Right cardiac atrium (tissue), 5 donors: Measurements from ENCODE around the gene USP1. TPM values are rescaled to one million over a fixed set of nuclear protein-coding genes. Genes with fewer than 3 reads are reported as not detected.

Source experiments
- ATAC-seq, 2 donors: fragments of 200-7000 bp; cut with Tn5 transposase; one replicate each; pipeline versions ENCODE4 v1.8.0 to v1.9.1; 2020; ENCODE audit warnings: moderate library complexity in 2 of 2, mild to moderate bottlenecking in 1 of 2
- DNase-seq, 3 donors: peaks; one replicate each; pipeline ENCODE4 v3.0.0-alpha.2; 2020
- H3K27ac ChIP-seq: one replicate; pipeline ENCODE4 v1.5.1; 2013; ENCODE audit warnings: mild to moderate bottlenecking, low read length, control low read depth, moderate library complexity
- H3K27me3 ChIP-seq: one replicate; pipeline ENCODE4 v1.6.1; 2013; ENCODE audit not compliant: control insufficient read depth, insufficient read depth
- H3K4me1 ChIP-seq: one replicate; pipeline ENCODE4 v1.6.1; 2013; ENCODE audit warnings: low read length; ENCODE audit not compliant: control insufficient read depth, insufficient read depth
- H3K4me3 ChIP-seq: one replicate; pipeline ENCODE4 v1.5.1; 2013; ENCODE audit warnings: low read length, control low read depth
- H3K9me3 ChIP-seq: one replicate; pipeline ENCODE4 v1.6.1; 2013; ENCODE audit warnings: low read length; ENCODE audit not compliant: control insufficient read depth
- WGBS: extraction: QIAGEN DNeasy Blood & Tissue Kit; methylation state at CpG from one replicate; pipeline ENCODE4 v1.1.7; 2013; 5-methylcytosine and 5-hydroxymethylcytosine counted together
- intact Hi-C, 4 donors: fragments of 100-400 bp; cut with DNase I; formaldehyde crosslinking; loops; one replicate each; pipeline versions ENCODE4 v1.11.0 to v1.14.0; 2022 to 2023
- polyA plus RNA-seq: library from polyadenylated mRNA; stranded (reverse); fragments of 200-250 nt; gene quantifications from one replicate; pipeline ENCODE4 v1.2.3, GENCODE V29; 2013
- total RNA-seq, 4 donors: library from RNA; stranded (reverse); fragmentation: NEBNext Ultra II Directional; extraction: Animal tissue kit (Norgen Biotek cat#: 25700); gene quantifications; one replicate each; pipeline ENCODE4 v1.2.1, GENCODE V29; 2021
- donor health status: healthy with polysubstance abuse.
- donor health status: DM: no; HTN: yes; CAD: no.
- donor health status: DM: no; HTN: no; CAD: no.
- donor health status: DM: no; HTN: yes; CAD: no; lungs with severe emphysema.
- donor health status: DM: yes; HTN: yes; CAD: no.

USP1 gene
- total and polyA plus RNA-seq, 5 donors, result 7.3 to 17.8 (median 17.0) TPM

DNA sequence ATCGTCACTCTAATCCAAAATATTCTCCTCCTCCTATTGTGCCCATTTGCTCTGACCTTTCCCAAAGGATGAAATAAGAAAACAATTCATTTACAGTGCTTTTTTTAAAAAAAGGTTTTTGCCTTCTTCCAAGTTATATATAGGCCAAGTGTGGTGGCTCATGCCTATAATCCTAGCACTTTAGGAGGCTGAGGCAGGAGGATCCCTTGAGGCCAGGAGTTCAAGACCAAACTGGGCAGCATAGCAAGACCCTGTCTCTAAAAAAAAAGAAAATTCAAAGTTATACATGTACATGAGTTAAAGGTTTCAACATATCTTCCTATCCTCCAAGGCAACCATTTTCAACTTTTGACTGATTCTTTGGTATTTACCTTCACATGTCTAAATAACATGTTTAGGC is 10.1 kb upstream of the USP1 start:
- H3K27ac ChIP-seq, result no peak overlapping the region
- ATAC-seq (no peak), DNase-seq (no peak)
- intact Hi-C loops, result no loop called here
- no peaks in the 10 kb centered on the region for H3K27me3 ChIP-seq
- H3K4me1 ChIP-seq, result no peaks in the 10 kb centered on the region
- H3K9me3 ChIP-seq, result no peaks in the 10 kb centered on the region
- 78% methylated on average over 1 of the region's 1 CpG for WGBS
- H3K4me3 ChIP-seq, result no peak overlapping the region

DNA sequence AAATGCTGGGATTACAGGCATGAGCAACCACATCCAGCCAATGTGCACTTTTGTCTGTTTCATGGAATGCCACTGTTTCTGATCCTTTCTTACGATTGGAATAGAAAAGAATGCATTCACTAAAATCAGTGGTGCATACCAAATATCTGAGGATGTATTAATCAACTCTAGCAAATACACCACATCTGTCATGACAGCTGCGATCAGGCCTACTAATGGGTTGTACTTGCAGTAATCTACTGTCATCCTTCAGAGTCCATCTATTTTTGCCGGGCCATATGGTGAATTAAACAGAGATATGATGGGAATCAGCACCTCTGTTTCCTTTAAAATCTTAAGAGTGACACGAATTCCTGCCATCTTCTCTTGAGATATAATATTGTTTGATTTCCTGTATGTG is 8.5 kb upstream of the USP1 start:
- H3K4me3 ChIP-seq, result no peak overlapping the region
- H3K27ac ChIP-seq, result no peak overlapping the region
- intact Hi-C loops, result no loop called here
- WGBS, result 68% methylated on average over 4 of the region's 4 CpGs
- H3K4me1 ChIP-seq, result no peaks in the 10 kb centered on the region
- DNase-seq, result no peak
- ATAC-seq, result no peak
- no peaks in the 10 kb centered on the region for H3K27me3 ChIP-seq
- H3K9me3 ChIP-seq, result no peaks in the 10 kb centered on the region

DNA sequence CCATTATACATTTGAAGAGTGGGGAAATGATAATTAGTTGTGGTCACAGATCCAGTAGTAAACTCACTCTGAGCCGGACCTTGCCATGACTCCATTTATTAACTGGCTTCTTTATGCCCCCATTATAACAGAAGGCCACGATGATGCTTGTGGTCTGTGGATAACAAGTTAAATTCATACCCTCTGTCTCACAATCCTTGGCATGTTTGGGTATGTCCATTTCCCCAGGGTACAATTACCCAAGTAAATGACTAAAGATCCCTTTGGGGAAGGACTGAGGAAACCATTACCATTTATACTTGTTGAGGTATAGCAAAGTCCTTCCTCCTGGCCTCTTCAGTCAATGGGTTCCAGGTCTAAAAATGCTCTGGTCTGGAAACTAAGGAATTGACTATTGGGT is 7.3 kb upstream of the USP1 start:
- DNase-seq (no peak), ATAC-seq (no peak)
- Histone ChIP-seq H3K9me3 (no peaks in the 10 kb centered on the region), H3K27ac (no peak overlapping the region), H3K4me3 (no peak overlapping the region), H3K27me3 (no peaks in the 10 kb centered on the region), H3K4me1 (no peaks in the 10 kb centered on the region)
- WGBS, result 95% methylated on average over 2 of the region's 2 CpGs
- intact Hi-C loops, result no loop called here

GRCh38 chr1:62433861-62434617 is 2.8 kb upstream of the USP1 start:
- Histone ChIP-seq H3K4me3 (no peak overlapping the region), H3K27ac (no peak overlapping the region), H3K9me3 (no peaks in the 10 kb centered on the region), H3K4me1 (peaks cover 3% of the 10 kb centered on the region), H3K27me3 (no peaks in the 10 kb centered on the region)
- ATAC-seq (no peak), DNase-seq (no peak)
- intact Hi-C loops, result no loop called here
- WGBS, result 82% methylated on average over 10 of the region's 10 CpGs

DNA sequence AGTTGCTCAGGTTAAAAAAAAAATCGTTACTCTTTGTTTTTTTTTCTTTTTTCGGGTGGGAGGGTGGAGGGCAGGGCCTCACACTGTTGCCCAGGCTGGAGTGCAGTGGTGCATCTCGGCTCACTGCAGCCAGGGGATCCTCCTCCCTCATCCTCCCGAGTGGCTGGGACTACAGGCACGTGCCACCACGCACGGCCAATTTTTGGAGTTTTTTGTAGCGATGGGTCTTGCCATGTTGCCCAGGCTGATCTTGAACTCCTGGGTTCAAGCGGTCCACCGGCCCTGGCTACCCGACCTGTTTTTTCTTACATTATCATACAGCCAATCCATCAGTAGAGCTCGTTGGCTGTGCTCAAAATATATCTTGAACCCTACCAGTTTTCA is 2.2 kb upstream of the USP1 start:
- H3K27me3 ChIP-seq, result no peaks in the 10 kb centered on the region
- whole genome bisulfite sequencing, result 94% methylated on average over 12 of the region's 12 CpGs
- DNase-seq, result no peak
- no peak overlapping the region for H3K27ac ChIP-seq
- ATAC-seq, result no peak
- no peak overlapping the region for H3K4me3 ChIP-seq
- H3K4me1 ChIP-seq, result peaks cover 3% of the 10 kb centered on the region
- H3K9me3 ChIP-seq, result no peaks in the 10 kb centered on the region
- intact Hi-C loops, result no loop called here

DNA sequence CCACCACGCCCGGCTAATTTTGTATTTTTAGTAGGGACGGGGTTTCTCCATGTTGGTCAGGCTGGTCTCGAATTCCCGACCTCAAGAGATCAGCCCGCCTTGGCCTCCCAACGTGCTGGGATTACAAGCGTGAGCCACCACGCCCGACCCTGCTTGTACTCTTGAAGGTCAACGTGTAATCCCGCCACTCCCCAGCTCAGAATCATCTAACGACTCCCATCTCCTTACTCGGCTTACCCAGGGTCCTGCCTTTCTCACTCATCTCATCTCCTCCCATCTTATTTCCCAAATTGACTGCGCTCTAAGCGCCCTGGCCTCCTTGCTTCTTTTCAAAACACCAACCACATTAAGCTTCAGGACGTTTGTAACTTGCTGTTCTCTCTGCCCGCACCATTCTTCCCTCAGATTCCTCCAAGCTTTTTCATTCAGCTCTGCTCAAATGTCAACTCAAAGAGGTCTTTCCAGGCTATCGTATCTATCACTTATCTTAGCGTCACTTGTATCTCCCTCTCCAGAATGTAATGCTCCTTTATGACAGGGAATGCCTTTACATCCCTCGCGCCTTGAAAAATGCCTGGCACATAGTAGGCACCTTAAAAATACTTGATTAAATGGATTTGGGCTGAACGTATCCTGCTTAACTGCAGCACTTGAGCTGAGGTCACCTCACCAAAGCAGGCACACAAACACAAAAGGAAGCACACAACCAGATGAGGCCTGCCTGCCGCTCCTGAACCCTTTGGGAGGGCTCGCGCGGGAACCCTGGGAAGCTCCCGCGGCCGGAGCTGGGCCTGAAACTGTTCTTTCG is 1.4 kb upstream of the USP1 start:
- WGBS, result 49% methylated on average over 31 of the region's 31 CpGs
- Histone ChIP-seq H3K4me3 (peak overlapping the region; percentile 72), H3K4me1 (peaks cover 3% of the 10 kb centered on the region), H3K9me3 (no peaks in the 10 kb centered on the region), H3K27me3 (no peaks in the 10 kb centered on the region), H3K27ac (peak overlapping the region; percentile 99)
- intact Hi-C loops, result no loop called here
- ATAC-seq (peak; percentile 10 to 25), DNase-seq (peak in 2 of 3 donors; percentile 23 to 69)

GRCh38 chr1:62436039-62436465 is 797 bp upstream of the USP1 start:
- ATAC-seq (peak; percentile 94 to 95), DNase-seq (peak; percentile 97 to 99 (median 98))
- peaks cover 3% of the 10 kb centered on the region for H3K4me1 ChIP-seq
- H3K4me3 ChIP-seq, result peak overlapping the region; percentile 72
- no peaks in the 10 kb centered on the region for H3K9me3 ChIP-seq
- H3K27ac ChIP-seq, result peak overlapping the region; percentile 99
- intact Hi-C loops, result no loop called here
- WGBS, result under 1% methylated on average over 45 of the region's 45 CpGs
- no peaks in the 10 kb centered on the region for H3K27me3 ChIP-seq

DNA sequence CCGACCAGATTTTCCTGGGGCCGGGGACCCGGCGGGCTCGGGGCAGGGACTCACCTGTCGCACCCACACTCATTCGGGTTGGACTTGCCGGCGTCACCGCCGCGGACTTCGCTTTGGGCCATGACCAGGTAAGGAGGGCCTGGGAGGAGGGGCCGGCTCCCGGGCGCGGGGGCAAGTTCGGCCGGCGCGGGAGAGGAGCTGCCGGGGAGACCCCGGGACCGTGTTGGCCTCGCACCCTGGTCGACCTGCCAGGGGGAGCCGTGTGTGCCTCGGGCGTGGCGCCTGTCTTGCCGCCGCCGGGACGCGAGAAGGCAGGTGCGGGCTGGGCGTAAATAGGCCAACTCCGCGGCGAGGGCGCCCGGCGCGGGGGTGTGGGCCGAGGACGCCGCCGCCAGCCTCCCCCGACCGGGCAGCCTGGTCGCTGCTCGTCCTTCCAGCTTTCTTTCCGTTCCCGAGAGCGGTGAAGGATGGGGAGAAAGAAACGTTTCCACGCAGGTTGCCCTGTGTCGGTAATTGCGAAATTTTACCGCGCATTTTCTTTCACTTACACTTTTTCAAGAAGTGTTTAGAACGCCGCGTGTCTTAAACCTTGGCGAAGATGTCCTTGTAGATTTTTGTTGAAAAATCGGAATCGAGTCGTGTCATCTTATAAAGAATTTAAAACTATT is 558 bp downstream of the USP1 start:
- Histone ChIP-seq H3K4me1 (peaks cover 3% of the 10 kb centered on the region), H3K9me3 (no peaks in the 10 kb centered on the region), H3K27ac (peak overlapping the region; percentile 99), H3K27me3 (no peaks in the 10 kb centered on the region), H3K4me3 (peak overlapping the region; percentile 72)
- WGBS, result under 1% methylated on average over 68 of the region's 68 CpGs
- intact Hi-C loops, result no loop called here
- ATAC-seq (peak; percentile 4 to 7), DNase-seq (peak in 1 of 3 donors; percentile 74)

GRCh38 chr1:62438163-62438562 is 1.3 kb downstream of the USP1 start:
- peak overlapping the region; percentile 72 for H3K4me3 ChIP-seq
- intact Hi-C loops, result no loop called here
- H3K9me3 ChIP-seq, result no peaks in the 10 kb centered on the region
- 3% methylated on average over 7 of the region's 7 CpGs for WGBS
- ATAC-seq (no peak), DNase-seq (no peak)
- H3K27me3 ChIP-seq, result no peaks in the 10 kb centered on the region
- no peak overlapping the region for H3K27ac ChIP-seq
- H3K4me1 ChIP-seq, result peaks cover 3% of the 10 kb centered on the region

- 79% methylated on average over 4 of the region's 4 CpGs for WGBS
- Histone ChIP-seq H3K4me1 (peaks cover 3% of the 10 kb centered on the region), H3K9me3 (no peaks in the 10 kb centered on the region), H3K27me3 (no peaks in the 10 kb centered on the region), H3K4me3 (no peak overlapping the region), H3K27ac (no peak overlapping the region)
- ATAC-seq, result no peak
- no peak for DNase-seq
- intact Hi-C loops, result no loop called here
Observed at GRCh38 chr1:62439652-62440371, 3.0 kb downstream of the USP1 start.
